NOMO-1 treated with dmso at 0.1 percent for 144 hours (cell line): Measurements from ENCODE around the gene NELL1.

Source experiments
- DNase-seq: peaks from one replicate; lab custom pipeline; 2025; ENCODE audit not compliant: unreplicated experiment; lab: John Stamatoyannopoulos, UW

The NELL1 gene

GRCh38 chr11:21470521-21470920, 801.1 kb downstream of the NELL1 start:
- no peak for DNase-seq

GRCh38 chr11:21472261-21472660, 802.9 kb downstream of the NELL1 start:
- no peak for DNase-seq

- no peak for DNase-seq
Observed at GRCh38 chr11:21474529-21474928, 805.1 kb downstream of the NELL1 start.

- no peak for DNase-seq
Observed at GRCh38 chr11:21475276-21475675, 805.9 kb downstream of the NELL1 start.

GRCh38 chr11:21476588-21476987, 807.2 kb downstream of the NELL1 start:
- DNase-seq, result no peak

GRCh38 chr11:21480240-21480639, 810.9 kb downstream of the NELL1 start:
- DNase-seq, result no peak

- no peak for DNase-seq
Observed at GRCh38 chr11:21481255-21481654, 811.9 kb downstream of the NELL1 start.

- DNase-seq, result no peak
Observed at GRCh38 chr11:21484039-21484438, 814.7 kb downstream of the NELL1 start.

- DNase-seq, result no peak
Observed at GRCh38 chr11:21485006-21485405, 815.6 kb downstream of the NELL1 start.

GRCh38 chr11:21485426-21485825, 816.0 kb downstream of the NELL1 start:
- no peak for DNase-seq

- DNase-seq, result no peak
Observed at GRCh38 chr11:21489416-21490115, 820.2 kb downstream of the NELL1 start.

- DNase-seq, result no peak
Observed at GRCh38 chr11:21492931-21493330, 823.5 kb downstream of the NELL1 start.

- DNase-seq, result no peak
Observed at GRCh38 chr11:21494946-21495345, 825.6 kb downstream of the NELL1 start.

GRCh38 chr11:21495879-21496278, 826.5 kb downstream of the NELL1 start:
- no peak for DNase-seq

- no peak for DNase-seq
Observed at GRCh38 chr11:21501245-21501644, 831.9 kb downstream of the NELL1 start.

GRCh38 chr11:21505070-21505469, 835.7 kb downstream of the NELL1 start:
- DNase-seq, result no peak

GRCh38 chr11:21511835-21512440, 842.6 kb downstream of the NELL1 start:
- DNase-seq, result peak; percentile 17

GRCh38 chr11:21514316-21514715, 844.9 kb downstream of the NELL1 start:
- no peak for DNase-seq

GRCh38 chr11:21520244-21520643, 850.9 kb downstream of the NELL1 start:
- no peak for DNase-seq

- no peak for DNase-seq
Observed at GRCh38 chr11:21529187-21529586, 859.8 kb downstream of the NELL1 start.

- DNase-seq, result no peak
Observed at GRCh38 chr11:21534288-21534687, 864.9 kb downstream of the NELL1 start.

GRCh38 chr11:21537980-21538379, 868.6 kb downstream of the NELL1 start:
- DNase-seq, result no peak

- DNase-seq, result no peak
Observed at GRCh38 chr11:21541187-21541751, 871.9 kb downstream of the NELL1 start.
